GM08714 (cell line): Measurements from ENCODE around the gene RAD21L1.

ENCODE experiments used
- H3K4me3 ChIP-seq: fragments of 200-500 bp; sonication (Bioruptor generic); 2 replicates; pipeline ENCODE4 v1.5.1; 2014; ENCODE audit warnings: mild to moderate bottlenecking, low read length, inconsistent platforms
- ZNF274 ChIP-seq: IDR thresholded peaks from 2 replicates; pipeline ENCODE4 v1.6.1; 2012; ENCODE audit warnings: mild to moderate bottlenecking, low read depth, low read length

RAD21L1 gene

DNA sequence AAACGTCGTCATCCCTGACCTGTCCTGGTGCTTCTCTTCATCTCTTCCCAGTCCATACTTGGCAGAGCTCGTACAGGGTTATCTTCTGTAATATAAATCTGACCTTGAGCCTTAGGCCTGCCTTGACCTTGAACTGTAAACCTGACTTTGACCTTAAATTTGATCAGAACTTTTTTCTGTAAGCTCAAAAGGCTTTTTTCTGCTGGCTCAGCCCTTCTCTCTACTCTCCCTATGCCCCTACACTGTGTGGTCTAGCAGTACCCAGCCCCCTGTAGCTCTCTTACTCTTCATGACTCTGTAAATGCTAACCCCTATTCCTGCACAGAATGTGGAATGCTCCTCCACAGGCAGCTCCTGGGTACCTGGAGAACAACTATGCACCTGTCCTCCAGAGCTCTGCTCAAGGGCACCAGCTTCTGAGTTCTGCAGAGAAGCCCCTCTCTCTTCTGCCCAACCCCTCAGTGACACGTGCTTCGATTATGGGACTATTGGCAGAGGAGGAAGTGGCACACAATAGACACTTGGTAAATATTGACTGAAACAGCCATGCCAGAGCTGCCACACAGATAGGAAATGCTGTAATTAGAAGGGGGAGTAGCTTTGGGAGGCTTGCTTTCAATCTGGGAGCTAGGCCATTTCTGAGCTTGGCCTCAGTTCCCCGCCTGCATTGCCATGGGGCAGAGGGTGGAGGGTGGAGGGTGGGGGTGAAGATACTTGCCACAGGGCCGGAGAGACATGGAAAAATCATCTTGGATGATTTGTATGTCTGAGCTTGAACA lies 55.6 kb downstream of the RAD21L1 start:
- no peak for TF ChIP-seq ZNF274
- H3K4me3 ChIP-seq: no peak overlapping the region

GRCh38 chr20:1282966-1283365 lies 57.1 kb downstream of the RAD21L1 start:
- no peak for TF ChIP-seq ZNF274
- H3K4me3 ChIP-seq: no peak overlapping the region

GRCh38 chr20:1283522-1284510 lies 58.0 kb downstream of the RAD21L1 start:
- TF ChIP-seq ZNF274: no peak
- H3K4me3 ChIP-seq: no peak overlapping the region

DNA sequence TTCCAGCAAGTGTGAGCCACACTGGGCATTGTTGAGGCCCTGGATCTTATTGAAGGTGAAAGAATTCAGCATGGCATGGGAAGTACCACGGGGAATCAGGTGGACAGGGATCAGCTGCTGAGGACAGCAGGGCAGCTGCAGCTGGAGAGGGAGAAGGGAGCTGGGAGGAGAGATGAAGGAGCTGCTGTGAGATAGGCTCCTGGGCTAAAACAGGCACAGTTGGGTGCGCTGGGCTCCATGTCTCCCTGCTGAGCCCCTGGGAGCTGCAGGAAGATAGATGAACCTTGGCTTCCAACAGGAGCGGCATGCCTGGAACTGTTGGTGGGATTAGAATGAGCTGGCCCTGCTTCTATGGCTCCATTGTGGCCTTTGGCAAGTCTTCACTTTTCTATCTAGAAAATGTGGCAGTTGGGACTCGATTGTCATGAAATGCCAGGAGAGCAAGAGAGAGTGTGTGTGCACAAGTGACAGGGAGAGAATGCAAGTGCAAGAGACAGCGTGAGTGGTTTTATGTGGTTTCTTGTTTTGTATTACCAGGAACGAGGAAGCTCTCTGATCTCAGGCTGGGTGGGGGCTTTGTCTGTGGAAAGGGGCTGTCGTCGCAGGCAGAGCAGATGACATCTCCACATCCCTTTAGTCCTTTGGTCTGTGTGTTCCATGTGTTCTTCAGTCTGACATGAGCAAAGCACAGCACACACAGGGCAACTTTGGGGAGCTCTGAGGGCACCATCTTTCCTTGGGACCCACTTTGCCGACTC lies 60.6 kb downstream of the RAD21L1 start:
- no peak for TF ChIP-seq ZNF274
- H3K4me3 ChIP-seq: no peak overlapping the region

DNA sequence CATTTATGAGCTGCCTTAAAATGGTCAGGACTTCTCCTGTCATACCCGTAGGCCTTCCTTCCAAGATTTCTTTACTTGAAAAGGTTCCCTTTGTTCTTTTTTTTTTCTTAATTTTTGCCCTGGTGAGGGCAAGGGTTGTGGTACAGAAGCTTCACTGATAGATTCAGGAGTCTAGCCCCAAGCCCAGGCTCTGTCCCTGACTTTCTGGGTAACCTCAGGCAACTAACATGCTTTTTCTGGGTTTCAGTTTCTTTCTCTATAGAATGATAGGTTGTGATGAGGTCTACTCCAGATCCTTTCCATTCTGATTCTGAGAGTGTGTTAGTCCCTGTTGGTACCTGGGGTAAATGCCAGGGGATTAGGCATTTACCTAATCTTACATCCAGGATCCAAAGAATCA lies 61.5 kb downstream of the RAD21L1 start:
- no peak overlapping the region for H3K4me3 ChIP-seq
- no peak for TF ChIP-seq ZNF274

DNA sequence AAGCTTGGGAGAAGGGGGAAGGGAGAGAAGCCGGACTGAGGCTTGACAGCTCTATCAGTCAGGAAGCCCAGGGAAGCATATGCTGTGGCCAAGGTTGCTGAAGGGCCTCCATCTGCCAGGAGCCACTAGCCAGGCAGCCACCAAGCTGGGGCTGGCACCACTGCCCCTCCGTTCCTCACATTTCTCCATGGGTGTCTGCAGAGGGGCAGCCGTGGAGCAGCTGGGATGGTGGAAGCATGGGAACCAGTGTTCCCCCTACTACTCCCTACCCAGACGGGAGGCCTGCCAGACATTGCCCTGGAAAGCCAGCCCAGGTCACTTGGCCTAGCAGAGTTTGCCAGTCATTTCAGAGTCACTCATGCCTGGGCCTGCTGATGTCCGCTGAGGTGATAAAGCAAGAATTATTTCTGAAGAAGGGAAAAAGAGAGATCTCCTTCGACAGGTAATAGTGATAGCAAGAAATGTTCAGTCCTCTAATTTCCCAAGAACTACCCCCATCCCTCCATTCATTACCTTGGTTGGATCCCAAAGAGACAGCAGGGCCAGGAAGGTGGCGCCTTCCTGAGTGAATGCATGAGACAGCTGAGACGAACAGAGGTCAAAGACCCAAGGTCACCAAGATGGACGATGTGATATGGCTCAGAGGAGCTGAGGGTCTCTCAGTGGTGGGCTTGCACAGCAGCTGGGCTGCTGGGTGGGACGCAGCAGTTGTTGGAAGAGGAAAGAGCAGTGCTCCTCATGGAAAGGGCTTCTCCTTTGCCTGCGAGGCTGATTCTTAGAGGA lies 62.1 kb downstream of the RAD21L1 start:
- no peak for TF ChIP-seq ZNF274
- no peak overlapping the region for H3K4me3 ChIP-seq

- no peak overlapping the region for H3K4me3 ChIP-seq
- no peak for TF ChIP-seq ZNF274
Observed at GRCh38 chr20:1291191-1291741, 65.4 kb downstream of the RAD21L1 start.

DNA sequence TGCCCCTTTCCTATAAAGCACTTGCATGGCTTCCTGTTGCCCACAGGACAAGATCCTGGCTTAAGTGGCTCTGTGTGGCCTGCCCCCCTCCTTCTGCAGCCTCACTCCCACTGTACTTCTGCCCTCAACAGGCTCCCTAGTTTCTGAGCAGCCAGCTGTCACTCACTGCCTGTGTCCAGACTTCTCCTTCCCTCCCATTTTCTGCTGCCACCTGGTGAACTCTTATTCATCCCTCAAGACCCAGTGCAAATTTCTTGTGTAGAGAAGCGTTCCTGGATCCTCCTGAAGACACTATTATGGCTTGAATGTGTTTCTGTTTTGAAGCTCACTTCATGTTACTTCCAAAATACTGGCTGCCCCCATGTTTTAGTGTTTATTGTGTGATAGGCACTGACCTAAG lies 66.8 kb downstream of the RAD21L1 start:
- H3K4me3 ChIP-seq: no peak overlapping the region
- TF ChIP-seq ZNF274: no peak

DNA sequence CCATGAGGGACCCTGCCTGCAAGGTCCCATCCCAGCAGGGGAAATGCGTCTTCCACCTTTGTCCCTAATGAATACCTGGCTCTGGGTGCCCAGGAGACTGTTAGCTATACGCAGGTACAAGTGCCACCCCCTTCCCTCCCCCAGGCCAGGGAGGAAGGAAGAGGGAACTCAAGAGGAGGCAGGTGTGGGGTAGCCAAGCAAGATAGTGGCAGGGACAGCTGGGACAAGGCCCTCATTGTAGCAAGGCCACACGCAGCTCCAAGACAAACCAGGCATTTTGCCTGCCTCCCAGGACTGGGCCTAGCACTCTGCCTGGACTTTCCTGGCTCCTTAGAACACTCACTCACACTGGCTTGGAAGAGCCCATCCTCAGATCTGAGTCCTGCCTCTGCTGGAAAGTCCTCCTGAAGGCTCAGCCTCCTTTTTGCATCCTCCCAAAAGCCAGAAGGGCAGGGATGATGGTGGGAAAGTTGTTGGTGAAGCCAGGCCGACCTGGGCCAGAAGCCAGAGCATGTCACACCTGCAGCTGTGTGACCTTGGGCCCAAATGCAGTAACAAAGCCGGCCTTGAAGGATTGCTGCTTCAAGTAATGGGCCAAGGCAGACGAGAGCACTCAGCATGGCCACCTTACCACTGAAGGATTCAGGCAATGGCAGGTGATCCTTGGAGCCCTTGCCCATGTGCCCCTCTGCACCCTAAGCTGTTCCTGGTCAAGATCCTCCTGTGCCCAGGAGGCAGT lies 68.0 kb downstream of the RAD21L1 start:
- H3K4me3 ChIP-seq: no peak overlapping the region
- TF ChIP-seq ZNF274: no peak

DNA sequence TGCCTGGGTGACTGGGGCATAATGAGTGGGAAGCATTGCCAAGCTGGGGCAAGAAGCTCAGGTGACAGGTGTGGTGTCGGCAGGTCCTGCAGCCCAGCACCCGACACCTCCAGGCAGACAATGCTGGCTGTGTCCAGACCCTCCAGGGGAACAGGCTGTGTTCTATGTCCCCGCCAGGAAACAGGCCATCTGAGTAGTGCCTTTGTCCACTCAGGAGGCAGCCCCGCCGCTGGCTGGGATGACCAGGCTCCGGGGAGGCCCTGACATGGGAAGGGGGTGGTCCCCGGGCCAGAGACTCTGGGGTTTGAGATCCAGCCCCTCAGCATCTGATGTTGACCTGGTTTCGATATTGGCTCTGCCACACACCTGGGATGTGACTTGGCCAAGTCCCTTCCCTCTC lies 68.7 kb downstream of the RAD21L1 start:
- TF ChIP-seq ZNF274: no peak
- no peak overlapping the region for H3K4me3 ChIP-seq

DNA sequence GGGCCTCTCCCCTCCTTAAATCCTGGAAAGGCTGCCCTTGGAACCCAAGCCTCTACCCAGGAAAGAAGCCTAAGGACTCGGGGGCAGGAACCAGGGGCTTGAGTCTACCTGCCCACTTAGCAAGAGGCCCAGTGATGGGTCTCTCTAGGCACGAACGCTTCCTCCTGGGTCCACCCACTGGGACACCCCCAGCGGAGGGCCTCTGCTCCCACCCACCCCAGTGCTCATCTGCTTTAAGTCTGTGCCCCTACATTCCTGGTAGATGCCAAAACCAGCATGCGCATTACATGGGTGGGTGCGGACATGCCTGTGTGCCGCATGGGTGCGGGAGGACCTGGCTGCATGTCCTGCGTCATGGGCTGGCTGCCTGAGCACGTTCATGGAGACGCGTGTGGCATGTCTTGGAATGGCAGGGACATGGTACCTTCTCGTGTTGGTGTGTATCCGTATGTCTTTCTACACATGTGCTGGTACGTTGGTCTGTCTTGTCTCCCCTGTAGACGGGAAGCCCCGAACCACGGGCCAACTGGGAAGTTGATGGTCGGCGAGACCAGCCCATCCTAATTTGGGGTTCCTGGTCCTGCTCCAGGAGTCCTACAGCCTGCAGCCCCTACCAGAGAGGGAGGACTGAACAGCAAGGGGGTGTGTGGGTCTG lies 69.6 kb downstream of the RAD21L1 start:
- H3K4me3 ChIP-seq: no peak overlapping the region
- no peak for TF ChIP-seq ZNF274

DNA sequence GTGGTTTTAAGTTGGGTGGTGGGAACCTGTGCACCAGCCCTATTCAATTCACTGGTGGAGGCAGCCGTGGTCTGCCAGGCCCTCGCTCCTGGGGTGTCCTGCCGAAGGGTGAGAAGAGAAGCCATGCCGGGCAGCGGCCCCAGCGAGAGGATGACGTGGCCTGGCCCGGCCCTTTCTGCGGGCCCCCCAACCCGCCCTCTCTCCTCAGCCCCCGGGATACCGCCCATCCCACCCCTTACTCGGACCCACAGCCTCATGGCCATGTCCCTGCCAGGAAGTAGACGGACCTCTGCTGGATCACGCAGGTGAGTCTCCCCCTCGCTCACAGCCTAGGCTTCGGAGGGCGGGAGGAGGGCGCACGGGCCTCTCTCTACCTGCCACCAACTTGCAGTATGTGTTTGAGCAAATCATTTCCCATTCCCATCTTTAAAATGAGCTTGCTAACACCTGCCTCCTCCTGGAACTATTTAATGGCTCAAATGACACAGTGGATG lies 70.3 kb downstream of the RAD21L1 start:
- no peak overlapping the region for H3K4me3 ChIP-seq
- no peak for TF ChIP-seq ZNF274
